ENCODE data around the gene SOX11. TPM values are rescaled to one million over a fixed set of nuclear protein-coding genes. Genes with fewer than 3 reads are reported as not detected.

SOX11 gene
- total and polyA plus RNA-seq, 2 of the 8 experiments (the other 6 are each of a cell fraction or from before 2014, with no cell fraction given), result 9.0 to 55.6 TPM

- ChIA-PET CTCF (ENCODE audit: partially characterized antibody) (no interaction called here), POLR2A (ENCODE audit: partially characterized antibody) (no interaction called here)
- no peak overlapping the region for H3K4ac ChIP-seq (replicated peaks; ENCODE audit: insufficient read length, low read depth, low read length)
- no peak overlapping the region for H2BK5ac ChIP-seq (ENCODE audit: low read depth, low read length)
- DNase-seq (ENCODE audit: low read depth in 1 of 2, low spot score in 2 of 2) (no peak), FAIRE-seq (no peak)
- H2BK12ac ChIP-seq (ENCODE audit: low read depth, low read length), result no peak overlapping the region
- H3K18ac ChIP-seq (ENCODE audit: extremely low read depth, low read length), result no peak overlapping the region
- H3K79me2 ChIP-seq (ENCODE audit: control insufficient read depth in 1 of 2, insufficient read depth in 2 of 2, low read length in 2 of 2), result no peaks in the 10 kb centered on the region
- H3K79me1 ChIP-seq (ENCODE audit: low read depth, low read length), result no peaks in the 10 kb centered on the region
- H3K9me3 ChIP-seq (ENCODE audit: insufficient read depth in 2 of 2, low read depth in 1 of 2, low read length in 1 of 2), result no peaks in the 10 kb centered on the region
- H3K27ac ChIP-seq (ENCODE audit: low read depth, low read length), result no peak overlapping the region
- no peak overlapping the region for H2AFZ ChIP-seq (ENCODE audit: low read length)
- no peak overlapping the region for H3K4me2 ChIP-seq (ENCODE audit: insufficient read depth in 1 of 2, low read depth in 2 of 2, low read length in 2 of 2)
- WGBS, 2 experiments (ENCODE audit: extremely low coverage in 1 of 2, insufficient coverage in 1 of 2, insufficient read length in 1 of 2, insufficient replicate concordance in 2 of 2, low coverage in 1 of 2, low lambda C conversion rate in 2 of 2, missing lambda C conversion rate in 1 of 2), result 80% methylated on average over 2 of the region's 2 CpGs; no CpG with 5 or more reads in 1 of the 2 experiments
- H2BK20ac ChIP-seq (ENCODE audit: low read length), result no peak overlapping the region
- no peak for TF ChIP-seq EGR1 (IDR thresholded peaks at IDR 0.05; ENCODE audit: borderline replicate concordance, low read depth, low read length)
- no peak for TF ChIP-seq SP2 (IDR thresholded peaks at IDR 0.05; ENCODE audit: low read length)
- no peak overlapping the region for H3K14ac ChIP-seq (ENCODE audit: insufficient read length)
- no peak overlapping the region for H2BK15ac ChIP-seq (ENCODE audit: low read length)
- no peaks in the 10 kb centered on the region for H3K23me2 ChIP-seq (ENCODE audit: low read depth, low read length)
- H3K23ac ChIP-seq (ENCODE audit: insufficient read length), result no peak overlapping the region
- H3K36me3 ChIP-seq (ENCODE audit: control insufficient read depth in 2 of 4, insufficient read depth in 4 of 4, low read length in 3 of 4), result no peaks in the 10 kb centered on the region
- no peaks in the 10 kb centered on the region for H3K27me3 ChIP-seq (replicated peaks in 1 of 4; ENCODE audit: control insufficient read depth in 3 of 4, extremely low read depth in 1 of 4, insufficient read depth in 3 of 4, low read length in 3 of 4)
- no peak overlapping the region for H4K5ac ChIP-seq (ENCODE audit: insufficient read length, low read depth, low read length)
- no peak overlapping the region for H3K56ac ChIP-seq (replicated peaks; ENCODE audit: insufficient read length, low read depth, low read length)
- no peak overlapping the region for H2BK120ac ChIP-seq (replicated peaks; ENCODE audit: low read depth, low read length)
- H4K20me1 ChIP-seq (replicated peaks in 1 of 2; ENCODE audit: control insufficient read depth in 1 of 2, insufficient read depth in 2 of 2, low read length in 2 of 2), result no peaks in the 10 kb centered on the region
- no peak overlapping the region for H3K4me3 ChIP-seq (ENCODE audit: extremely low read depth in 1 of 4, insufficient read depth in 2 of 4, low read depth in 3 of 4, low read length in 4 of 4)
- no peak overlapping the region for H4K91ac ChIP-seq (replicated peaks; ENCODE audit: insufficient read length, low read length)
- no peak overlapping the region for H3K9ac ChIP-seq (replicated peaks in 1 of 4; ENCODE audit: extremely low read depth in 1 of 4, low read depth in 3 of 4, low read length in 3 of 4)
- peaks cover 0 to 11% (median 6%) of the 10 kb centered on the region in 4 experiments; a peak in 5 of 7 replicates for H3K4me1 ChIP-seq (replicated peaks in 1 of 4; ENCODE audit: control insufficient read depth in 3 of 4, insufficient read depth in 4 of 4, low read length in 3 of 4)
- no peak overlapping the region for H4K8ac ChIP-seq (ENCODE audit: extremely low read depth, insufficient read depth, low read length)
- H2AK5ac ChIP-seq (ENCODE audit: low read depth, low read length), result no peak overlapping the region
Measured at GRCh38 chr2:5748391-5748790, 56.2 kb downstream of the SOX11 start.
